NCI-H2107 (cell line): Measurements from ENCODE around the gene SAMD15.
"Not testable (repeated sequence)": the region's sequence is repeated elsewhere in the genome, so short reads cannot be mapped to it uniquely, and the experiment has no call there.

Source experiments
- DNase-seq: peaks from one replicate; lab custom pipeline; 2025; lab: John Stamatoyannopoulos, UW

The SAMD15 gene

DNA sequence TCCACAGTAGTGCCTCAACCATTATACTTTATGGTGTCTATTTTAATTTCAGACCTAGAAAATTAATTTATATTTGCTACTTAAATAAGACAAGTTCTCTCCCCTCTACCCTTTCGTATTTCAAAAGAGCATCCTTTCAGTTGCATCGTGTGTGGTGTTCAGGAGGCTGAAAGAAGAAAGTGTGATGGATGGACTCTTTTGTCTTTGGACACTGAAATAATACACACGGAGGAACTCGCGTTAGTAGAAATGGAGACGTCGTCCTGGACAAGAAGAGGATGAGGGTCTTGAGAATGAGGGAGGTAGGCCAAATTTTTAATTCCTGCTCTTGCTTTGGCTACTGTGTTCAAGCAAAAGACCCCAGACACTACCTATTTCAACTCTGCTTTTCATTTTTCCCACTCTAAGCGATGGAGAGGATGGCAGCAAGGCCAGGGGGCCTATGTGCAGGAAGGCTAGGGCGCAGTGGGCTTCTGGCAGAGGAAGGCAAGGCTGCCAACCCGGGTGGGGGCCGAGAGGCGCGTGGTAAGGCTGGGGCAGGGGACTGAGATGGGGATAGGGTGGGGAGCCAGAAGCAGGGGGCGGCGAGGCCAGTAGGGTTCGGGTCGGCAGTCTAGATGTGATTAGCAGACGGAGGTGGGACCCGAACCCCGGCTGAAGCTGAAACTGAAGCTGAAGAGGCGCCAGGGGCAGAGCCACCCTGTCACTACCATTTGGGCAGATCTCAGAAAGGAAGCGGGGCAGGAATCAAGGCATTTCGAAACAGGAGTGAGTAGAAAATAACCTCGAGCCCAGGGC, 1.0 kb upstream of the SAMD15 start:
- DNase-seq = no peak

DNA sequence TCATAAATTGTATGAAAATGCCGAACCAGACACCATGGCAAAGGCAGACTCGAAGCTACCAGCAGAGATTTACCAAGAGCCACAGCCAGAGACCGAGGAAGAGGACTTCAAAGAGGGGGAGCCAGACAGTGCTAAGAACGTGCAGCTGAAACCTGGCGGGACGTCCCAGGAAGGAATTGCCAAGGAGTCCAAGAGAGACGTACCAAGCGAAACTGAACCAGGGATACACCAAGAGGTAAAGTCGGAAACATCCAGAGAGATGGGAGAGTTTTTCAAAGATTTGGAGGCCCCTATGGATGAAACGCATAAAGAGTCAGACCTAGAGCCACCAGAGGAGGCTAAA, 294 bp downstream of the SAMD15 start:
- DNase-seq = no peak

DNA sequence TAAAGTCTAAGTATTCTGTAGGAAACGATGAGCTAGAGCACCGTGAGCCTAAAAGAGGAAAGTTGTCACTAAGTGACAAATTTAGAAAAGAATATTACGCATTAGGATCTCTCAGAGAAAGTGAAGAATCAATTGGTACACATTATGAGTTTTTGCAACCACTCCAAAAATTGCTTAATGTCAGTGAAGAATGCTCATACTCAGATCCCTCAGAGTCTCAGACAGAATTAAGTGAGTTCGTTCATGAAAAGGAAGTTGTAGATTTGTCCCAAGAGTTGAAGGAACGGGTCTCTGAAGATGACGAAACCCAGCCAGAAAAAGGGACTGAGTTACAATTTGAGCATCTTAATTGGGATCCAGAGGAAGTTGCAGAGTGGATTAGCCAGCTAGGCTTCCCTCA, 1.5 kb downstream of the SAMD15 start:
- DNase-seq = no peak

DNA sequence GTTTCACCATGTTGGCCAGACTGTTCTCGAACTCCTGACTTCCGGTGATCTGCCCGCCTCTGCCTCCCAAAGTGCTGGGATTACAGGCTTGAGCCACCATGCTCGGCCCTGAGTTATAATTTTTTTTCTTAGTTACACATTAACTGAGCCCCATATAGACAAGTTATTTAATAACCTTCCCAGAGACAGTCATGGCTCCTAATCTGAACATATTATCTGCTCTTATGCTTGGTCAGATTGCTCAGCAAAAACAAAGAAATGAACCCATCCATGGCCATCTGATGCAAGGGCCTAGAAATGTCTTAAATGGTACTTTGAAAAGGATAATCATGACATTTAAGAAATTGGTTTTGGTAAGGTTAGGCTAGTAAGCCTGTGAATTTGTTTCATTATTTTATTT, 13.0 kb downstream of the SAMD15 start:
- no peak for DNase-seq

DNA sequence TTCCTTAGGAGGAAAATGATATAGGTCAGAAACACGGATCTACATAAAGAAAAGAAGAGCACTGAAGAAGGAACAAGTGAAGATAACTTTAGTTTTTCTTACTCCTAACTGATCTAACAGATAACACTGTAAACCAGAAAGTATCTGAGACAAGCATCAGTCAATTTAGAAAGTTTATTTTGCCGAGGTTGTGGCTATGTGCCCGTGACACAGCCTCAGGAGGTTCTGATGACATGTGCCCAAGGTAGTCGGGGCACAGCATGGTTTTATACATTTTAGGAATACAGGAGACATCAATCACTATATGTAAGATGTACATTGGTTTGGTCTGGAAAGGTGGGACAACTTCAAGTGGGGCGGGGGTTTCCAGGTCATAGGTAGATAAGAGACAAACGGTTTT, 23.0 kb downstream of the SAMD15 start:
- DNase-seq = no peak

DNA sequence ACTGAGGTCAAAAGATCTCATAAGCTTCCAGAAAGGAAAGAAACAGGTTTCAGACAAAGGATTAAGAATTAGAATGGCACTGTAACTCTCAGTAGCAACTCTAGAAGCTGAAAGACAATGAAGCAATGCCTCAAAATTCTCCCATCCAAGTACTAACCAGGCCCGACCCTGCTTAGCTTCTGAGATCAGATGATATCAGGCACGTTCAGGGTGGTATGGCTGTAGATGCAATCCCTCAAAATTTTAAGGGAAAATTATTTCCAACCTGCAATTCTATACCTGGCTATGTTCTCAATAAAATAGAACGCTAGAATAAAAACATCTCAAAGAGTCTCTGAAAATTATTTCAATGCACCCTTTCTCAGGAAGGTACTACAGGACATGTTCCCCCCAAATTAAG, 26.6 kb downstream of the SAMD15 start:
- DNase-seq = no peak

DNA sequence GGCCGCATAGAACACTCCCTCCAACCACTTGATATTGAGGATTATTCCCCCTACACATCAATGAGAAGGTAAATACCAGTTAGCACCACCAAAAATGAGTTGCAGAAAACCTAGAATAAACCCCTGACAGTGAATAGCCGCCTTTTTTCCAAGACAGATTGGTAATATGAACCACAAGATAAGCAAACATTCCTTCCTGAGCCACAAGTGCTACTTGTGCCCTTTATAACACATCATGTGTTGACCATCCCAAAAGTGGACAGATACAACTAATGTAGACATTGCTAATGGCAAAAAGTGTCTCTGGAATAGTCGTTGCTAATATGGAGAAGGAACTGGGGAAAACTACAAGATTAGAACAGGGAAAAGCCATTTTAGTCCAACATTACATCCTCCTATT, 28.9 kb downstream of the SAMD15 start:
- no peak for DNase-seq

DNA sequence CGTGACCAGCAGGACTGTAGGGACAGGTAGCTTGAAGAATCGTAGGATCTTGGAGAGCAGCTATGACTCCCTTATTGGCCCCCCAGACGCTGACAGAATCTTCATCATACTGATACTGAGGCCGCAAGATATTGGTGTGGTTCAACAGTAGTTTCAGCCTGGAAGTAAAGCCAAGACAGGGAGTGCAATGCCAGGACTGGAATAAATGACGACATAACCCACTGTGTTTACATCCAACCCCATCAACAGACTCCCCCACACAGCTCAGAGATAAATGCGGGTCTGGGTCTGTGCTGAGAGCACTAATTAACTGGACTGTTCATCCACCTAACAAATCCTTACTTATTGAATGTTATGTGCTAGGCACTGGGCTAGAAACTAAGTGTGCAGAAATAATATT, 29.5 kb downstream of the SAMD15 start:
- DNase-seq = no peak

DNA sequence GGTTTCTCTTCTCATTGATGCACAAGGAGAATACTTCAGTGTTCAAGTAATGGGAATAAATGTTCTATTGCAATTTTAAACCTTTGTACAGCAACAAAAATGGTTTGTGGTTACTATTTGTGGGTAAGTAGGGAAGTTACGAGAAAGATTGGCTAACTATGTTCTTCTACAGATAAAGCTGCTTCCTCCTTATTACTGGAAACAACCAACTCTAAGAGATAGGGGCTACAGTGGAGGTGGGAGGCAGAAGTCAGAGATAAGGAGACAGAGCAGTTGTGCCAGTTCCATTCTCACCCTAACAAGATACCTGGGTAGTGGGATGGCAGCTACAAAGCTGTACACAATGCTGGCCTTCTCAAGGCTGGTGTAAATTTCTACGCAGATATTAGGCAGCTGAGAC, 30.0 kb downstream of the SAMD15 start:
- no peak for DNase-seq

DNA sequence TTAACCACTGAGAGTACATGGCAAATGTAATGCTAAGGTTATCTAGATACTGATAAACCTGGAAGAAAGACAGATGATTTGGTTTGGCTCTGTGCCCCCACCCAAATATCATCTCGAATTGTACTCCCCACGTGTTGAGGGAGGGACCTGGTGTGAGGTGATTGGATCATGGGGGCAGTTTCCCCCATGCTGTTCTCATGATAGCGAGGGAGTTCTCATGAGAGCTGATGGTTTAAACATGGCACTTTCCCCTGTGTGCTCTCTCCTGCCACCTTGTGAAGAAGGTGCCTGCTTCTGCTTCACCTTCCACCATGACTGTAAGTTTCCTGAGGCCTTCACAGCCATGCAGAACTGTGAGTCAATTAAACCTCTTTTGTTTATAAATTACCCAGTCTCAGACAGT, 32.0 kb downstream of the SAMD15 start:
- DNase-seq = no peak

DNA sequence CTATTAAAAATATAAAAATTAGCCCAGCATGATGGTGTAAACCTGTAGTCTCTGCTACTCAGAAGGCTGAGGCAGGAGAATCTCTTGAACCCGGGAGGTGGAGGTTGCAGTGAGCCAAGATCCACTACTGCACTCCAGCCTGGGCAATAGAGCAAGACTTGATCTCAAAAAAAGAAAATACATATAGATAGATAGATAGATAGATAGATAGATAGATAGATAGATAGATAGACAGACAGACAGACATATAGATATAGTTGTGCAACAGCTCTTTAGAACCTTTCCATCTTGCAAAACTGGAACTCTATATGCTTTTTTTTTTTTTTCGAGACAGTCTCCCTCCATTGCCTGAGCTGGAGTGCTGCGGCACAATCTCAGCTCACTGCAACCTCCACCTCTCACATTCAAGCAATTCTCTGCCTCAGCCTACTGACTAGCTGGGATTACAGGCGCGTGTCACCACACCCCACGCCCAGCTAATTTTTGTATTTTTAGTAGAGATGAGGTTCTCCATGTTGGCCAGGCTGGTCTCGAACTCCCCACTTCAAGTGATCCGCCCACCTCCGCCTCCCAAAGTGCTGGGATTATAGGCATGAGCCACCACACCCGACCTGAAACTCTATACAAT, 38.3 kb downstream of the SAMD15 start:
- not testable (repeated sequence) for DNase-seq

DNA sequence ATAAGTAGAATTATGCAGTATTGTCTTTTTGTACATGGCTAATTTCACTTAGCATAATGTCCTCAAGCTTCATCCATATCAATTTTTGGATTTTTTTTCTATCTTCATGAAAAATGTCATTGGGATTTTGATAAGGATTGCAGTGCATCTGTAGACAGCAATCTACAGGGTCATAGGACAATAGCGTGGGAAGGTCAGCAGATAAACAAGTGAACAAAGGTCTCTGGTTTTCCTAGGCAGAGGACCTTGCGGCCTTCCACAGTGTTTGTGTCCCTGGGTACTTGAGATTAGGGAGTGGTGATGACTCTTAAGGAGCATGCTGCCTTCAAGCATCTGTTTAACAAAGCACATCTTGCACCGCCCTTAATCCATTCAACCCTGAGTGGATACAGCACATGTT, 38.9 kb downstream of the SAMD15 start:
- not testable (repeated sequence) for DNase-seq

DNA sequence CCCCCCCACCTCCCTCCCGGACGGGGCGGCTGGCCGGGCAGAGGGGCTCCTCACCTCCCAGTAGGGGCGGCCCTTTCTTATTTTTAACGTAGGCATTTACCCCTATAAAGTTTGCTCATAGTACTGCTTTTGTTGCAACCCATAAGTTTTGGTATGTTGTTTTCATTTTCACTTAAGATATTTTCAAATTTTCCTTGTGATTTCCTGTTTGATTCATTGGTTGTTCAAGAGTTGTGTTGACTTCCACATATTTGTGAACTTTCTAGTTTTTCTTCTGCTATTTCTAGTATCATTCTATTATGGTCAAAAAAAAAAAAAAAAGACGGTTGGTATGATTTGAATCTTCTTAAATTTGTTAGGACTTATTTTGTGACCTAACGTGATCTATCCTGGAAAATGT, 39.7 kb downstream of the SAMD15 start:
- no peak for DNase-seq

DNA sequence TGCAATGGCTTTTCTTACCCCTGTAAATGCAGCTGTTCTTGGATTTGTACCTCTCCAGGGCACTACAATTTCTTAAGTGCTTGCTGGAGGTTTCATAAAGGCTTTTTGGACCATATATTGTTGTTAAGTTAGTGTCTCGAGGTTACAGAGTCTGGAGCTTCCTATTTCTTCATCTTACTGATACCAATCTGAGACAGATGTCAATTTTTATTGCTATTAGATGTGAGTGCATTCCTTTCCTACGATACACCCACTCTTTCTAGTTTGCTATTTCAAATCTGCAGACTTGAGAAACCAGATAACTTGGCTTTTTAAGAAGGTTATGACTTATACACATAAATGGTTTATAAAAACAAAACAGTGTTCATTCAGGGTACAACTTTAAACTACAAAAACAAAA, 44.0 kb downstream of the SAMD15 start:
- DNase-seq = no peak

DNA sequence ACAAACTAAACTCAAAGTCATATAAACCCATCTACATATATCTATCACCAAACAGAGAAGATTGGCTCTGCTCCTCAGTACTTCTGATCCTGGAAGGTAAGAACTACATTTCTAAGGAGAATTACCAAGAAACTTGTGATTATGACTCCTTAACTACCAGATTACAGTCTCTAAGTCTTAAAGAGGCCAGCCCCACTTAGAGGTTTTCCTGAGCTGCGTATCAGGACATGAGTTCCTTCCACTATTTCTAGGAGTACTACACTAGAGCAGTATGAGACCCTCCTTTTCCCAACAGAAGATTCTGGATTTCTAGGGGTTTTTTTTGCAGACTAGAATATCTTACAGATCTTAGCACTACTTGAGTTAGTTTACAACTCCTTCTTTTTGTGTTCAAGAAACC, 46.2 kb downstream of the SAMD15 start, which contains the start of gene NOXRED1:
TSS of gene NOXRED1 (minus strand) at position 101 of the 400 bp plus-strand sequence. CDS start 634 bp downstream, outside the sequence.
- no peak for DNase-seq

DNA sequence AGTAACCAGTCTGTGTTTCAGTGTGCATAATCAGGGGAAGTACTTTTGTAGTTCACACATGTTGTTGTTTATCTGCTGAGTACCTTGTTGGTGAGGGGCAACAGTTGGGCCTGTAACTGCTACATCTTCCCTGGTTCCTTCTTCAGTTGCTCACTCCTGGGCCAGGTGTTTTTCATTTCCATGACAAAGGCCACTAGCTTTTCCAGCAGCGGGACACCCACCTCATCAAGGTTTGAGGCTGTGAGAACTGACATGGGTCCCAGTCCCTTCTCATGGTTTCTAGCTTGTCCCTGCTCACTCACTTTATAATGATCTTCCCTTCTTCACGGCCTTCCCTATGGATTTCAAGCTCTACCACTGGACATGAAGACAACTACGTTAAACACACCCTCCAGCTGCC, 47.7 kb downstream of the SAMD15 start:
- DNase-seq = no peak

DNA sequence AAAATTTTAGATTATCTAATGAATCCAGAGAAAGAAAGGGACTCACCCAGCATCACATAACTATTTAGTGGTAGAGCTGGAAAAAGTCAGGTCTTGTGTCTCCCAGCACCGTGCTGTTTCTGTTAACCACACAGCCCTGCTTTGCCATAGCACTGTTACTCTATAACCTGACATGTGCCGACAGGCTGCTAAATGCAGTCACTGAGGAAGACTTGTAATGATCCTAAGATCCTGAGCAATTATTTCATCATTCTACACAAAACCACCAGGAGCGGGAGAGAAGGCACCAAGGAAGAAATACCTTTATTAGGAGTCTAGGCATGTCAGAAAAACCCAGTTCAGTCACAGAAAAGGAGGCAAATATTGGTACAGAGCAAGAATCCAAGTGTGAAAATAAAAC, 49.2 kb downstream of the SAMD15 start:
- no peak for DNase-seq

DNA sequence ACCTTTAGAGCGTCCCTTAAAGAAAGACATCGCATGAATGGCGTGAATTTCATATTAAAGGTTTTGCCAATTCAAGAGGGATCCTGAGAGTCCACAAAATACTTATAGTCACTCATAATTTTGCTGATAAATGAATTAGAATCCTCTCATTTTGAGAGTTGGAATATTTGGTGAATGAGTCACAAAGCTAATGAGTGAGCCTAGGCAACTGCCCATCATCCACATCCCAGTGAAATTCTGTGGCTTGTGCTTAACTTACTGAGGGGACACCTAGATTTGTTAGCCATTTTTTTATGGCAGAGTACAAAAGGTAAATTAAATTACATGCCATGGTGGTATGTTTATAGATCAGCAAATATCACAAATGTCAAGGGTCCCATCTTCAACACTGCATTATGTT, 58.9 kb downstream of the SAMD15 start:
- DNase-seq = no peak

DNA sequence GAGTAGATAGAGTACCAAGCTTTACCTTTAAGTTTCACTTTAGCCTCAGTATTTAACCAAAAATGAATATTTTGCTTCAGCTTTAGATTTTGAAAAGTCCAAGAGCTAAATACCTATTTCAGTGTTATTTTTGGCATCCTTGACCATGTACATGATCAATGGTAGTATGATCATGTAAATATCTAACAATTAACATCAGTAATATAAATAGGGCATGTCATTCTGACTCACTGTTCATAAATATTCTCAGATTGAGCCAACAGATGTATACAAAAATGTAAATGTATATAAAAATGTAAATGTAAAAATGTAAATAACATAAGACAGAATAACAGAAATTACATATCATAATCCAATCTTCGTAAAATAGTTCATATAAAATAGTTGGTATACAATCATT, 61.4 kb downstream of the SAMD15 start:
- DNase-seq = no peak

DNA sequence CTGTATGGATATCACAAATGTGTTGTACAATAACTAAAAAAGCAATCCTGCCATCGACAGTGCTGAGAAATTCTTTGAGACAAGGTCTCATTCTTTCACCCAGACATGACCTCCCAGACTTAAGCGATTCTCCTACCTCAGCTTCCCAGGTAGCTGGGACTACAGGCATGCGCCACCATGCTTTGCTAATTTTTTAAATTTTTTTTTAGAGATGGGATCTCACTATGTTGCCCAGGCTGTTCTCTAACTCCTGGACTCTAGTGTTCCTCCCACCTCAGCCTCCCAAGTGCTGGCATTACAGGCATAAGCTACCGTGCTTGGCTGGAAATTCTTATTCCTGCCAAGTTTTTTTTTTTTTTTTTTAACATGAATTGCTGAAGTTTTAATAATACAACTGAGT, 62.7 kb downstream of the SAMD15 start:
- no peak for DNase-seq
